OCI-M2 (cell line): ENCODE data around the gene SNX11.

Experiments
- DNase-seq: peaks from one replicate; lab custom pipeline; 2025; ENCODE audit not compliant: unreplicated experiment; lab: John Stamatoyannopoulos, UW

SNX11 gene

DNA sequence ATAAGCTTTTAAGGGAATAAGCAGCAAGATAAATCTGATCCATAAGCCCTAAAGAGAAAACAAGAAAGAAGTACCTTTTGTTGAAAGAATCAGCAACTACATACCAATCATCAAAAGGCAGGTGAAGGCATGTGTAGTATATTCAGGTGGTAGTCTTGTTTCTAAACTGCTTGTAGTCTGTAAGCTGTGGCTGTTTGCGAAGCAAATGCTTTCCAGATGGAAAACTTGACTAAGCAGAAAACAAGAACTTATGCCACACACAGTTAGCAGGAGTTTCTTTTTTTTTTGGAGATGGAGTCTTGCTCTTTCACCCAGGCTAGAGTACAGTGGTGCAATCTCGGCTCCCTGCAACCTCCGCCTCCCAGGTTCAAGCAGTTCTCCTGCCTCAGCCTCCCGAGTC lies 12.0 kb upstream of the SNX11 start:
- no peak for DNase-seq

DNA sequence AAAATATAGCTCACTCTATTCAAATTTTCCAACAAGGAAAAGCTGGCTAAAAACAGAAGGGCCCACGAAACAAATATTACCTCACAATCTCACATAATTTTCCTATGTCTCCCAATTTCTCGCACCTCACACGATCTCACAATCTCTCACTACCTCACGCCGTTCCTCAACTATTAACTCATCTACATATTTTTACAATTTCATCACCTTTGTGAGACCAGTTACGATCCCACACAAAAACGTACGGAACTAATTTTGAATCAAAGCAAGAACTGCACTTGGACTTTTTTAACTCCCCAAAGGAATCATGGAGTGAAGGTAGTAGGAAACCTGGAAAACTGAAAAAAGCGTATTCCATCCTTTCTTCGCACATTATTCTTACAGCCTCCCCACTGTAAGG lies 7.4 kb upstream of the SNX11 start:
- no peak for DNase-seq

DNA sequence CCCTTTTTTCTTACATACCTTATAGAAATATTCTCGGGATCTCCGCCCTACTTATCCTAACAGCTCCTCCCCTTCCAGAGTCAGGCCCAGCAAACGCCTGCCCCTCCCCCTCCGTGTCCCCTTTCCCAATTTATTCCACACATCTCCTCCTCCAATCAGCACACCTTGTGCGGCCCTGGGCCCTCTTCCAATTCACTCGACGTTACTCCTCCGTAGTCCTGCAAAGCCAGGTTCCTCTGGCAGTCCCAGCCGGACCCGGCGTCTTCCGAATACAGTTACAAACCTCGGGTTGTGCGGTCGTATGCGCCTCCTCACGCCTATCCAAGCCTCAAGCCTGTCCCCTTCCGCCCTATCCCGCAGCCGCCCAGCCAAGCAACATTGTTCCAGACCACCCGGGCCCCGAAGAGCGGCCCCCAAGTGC lies 7.0 kb upstream of the SNX11 start:
- DNase-seq, result no peak

DNA sequence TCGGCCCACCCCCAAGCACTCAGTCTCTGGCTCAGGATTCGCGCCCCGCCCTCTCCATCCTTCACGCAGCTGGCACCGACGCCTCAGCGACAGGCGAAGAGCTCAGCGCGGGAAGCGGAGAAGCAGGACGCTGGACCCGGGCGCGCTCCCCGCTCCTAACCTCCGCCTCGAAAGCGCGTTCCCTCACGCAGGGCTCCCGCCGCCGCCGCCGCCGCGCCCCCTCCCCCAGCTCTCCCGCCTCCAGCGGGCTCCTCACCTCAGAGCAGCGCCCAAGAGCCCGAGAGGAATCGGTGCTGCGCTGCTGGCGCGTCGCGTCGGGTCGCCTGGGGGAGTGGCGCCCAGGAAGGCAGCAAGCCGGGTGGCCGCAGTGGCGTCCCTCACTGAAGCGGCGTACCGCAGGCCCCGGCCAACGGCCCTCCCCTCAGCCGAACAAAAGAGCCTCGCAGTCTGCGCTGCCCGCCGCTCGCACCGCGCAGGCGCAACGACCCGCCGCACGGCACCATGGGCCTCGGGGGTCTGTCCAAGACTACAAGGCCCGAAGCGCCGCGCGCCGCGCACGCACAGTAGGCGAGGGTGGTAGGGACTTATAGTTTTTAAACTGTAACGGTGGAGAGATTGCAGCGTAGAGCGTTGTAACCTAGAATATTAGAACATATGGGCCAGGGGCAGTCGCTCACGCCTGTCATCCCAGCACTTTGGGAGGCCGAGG lies 6.4 kb upstream of the SNX11 start, which contains the start of gene CBX1:
Gene CBX1, minus strand, starts transcription at position 467 of the 709 bp plus-strand sequence. CDS start 24,474 bp downstream, outside the sequence.
- DNase-seq, result peak; percentile 45

DNA sequence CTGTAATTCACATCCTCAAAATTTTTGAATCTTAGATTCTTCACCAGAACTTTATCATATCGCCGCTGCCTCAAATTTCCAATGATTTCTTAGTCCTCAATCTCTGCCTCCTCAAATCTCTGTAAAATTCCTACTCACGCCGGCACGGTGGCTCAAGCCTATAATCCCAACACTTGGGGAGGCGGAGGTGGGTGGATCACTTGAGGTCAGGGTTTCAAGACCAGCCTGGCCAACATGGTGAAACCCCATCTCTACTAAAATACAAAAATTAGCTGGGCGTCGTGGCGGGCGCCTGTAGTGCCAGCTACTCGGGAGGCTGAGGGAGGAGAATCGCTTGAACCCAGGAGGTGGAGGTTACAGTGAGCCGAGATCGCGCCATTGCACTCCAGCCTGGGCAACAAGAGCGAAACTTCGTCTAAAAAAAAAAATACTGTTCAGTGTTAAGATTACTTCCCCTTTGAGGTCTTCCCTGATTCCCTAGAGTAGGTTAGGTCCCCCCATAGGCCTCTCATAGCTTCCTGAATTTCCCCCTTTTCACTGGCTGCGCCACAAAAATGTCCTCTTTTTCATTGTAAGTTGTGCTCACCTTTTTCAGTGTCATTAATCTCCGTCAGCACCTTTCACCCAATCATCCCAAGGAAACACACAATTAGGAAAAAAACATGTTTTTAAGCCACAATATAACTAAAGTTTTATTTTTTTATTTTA lies 5.4 kb upstream of the SNX11 start:
- DNase-seq, result no peak

DNA sequence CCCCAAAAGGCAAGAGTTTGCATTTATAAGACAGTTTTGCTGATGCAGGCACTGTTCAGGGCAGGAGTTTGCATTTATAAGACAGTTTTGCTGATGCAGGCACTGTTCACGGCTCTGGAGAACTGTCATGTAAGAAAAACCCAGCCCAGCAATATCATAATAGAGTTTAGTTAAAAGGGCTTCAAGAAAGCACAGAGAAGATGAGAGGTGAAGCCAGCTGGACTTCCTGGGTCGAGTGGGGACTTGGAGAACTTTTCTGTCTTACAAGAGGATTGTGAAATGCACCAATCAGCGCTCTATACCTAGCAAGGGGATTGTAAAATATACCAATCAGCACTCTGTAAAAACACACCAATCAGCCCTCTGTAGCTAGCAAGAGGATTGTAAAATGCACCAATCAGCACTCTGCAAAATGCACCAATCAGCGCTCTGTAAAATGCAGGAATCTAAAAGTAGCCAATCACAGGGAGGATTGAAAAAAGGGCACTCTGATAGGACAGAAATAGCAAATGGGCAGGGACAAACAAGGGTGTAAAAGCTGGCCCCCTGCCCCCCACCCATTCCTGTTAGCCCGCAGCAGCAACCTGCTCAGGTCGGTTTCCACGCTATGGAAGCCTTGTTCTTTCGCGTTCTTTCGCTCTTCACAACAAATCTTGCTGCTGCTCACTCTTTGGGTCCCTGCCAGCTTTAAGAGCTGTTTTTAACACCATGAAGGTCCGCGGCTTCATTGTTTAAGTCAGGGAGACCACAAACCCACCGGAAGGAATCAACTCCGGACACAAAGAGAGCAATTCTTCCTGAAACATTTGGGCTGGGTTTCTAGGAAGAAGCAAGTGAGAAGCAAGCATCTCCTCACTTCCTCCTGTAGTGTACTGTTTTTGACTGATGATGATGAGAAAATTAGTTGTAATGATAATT lies 4.5 kb upstream of the SNX11 start:
- DNase-seq, result no peak

DNA sequence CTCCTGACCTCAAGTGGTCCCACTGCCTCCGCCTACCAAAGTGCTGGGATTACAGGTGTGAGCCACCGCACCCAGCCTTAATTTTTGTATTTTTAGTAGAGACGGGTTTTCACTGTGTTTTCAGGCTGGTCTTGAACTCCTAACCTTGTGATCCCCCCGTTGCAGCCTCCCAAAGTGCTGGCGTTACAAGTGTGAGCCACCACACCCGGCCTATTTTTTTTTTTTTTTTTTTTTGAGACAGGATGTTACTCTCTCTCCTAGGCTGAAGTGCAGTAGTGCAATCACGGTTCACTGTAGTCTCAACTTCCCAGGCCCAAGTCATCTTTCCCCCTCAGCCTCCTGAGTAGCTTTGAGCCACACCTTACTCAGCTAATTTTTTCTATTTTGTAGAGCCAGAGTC lies 3.1 kb upstream of the SNX11 start:
- no peak for DNase-seq

DNA sequence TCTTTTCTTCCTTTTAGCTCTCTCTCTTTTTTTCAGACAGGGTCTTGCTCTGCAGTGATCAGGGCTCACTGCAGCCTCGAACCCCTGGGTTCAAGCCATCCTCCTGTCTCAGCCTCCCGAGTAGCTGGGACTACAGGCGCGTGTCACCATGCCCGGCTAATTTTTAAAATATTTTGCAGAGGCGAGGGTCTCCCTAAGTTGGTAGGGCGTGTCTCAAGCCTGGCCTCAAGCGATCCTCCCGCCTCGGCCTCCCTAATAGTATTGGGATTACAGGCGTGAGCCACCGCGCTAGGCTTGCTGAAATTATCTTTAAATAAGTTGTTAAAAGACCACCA lies 797 bp upstream of the SNX11 start:
- no peak for DNase-seq

DNA sequence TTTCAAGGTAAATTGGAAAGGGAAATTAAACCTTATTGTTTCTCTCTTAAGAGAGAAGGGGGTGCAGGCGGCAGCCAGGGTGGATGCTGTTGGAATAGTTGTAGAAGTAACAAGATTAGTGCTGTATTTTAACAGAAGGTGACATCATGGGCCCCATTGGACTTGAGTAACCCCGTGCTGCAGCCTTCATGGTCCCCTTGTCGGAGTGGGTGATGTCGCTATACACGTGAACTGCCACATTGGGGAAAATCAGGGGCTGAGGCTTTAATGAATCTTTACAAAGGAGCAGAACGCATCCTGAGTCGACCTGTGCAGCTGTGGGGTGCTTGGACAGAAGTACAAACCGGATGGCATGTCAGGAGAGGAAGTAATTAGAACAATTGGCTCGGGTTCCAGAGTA lies 3.2 kb downstream of the SNX11 start:
- no peak for DNase-seq

DNA sequence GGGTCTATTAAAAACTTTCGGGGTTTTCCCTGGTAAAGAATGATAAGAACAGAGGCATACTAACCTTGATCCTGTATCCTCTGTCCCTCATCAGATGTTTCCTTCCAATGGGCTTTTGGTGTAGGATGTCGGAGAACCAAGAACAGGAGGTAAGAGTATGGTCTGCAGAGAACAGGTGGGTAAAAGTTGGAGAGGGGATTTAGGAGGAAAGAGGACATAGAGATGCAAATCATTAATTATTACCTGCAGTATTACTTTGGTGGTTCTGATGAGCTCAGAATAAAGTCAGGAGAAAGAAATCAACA lies 4.3 kb downstream of the SNX11 start:
- no peak for DNase-seq

DNA sequence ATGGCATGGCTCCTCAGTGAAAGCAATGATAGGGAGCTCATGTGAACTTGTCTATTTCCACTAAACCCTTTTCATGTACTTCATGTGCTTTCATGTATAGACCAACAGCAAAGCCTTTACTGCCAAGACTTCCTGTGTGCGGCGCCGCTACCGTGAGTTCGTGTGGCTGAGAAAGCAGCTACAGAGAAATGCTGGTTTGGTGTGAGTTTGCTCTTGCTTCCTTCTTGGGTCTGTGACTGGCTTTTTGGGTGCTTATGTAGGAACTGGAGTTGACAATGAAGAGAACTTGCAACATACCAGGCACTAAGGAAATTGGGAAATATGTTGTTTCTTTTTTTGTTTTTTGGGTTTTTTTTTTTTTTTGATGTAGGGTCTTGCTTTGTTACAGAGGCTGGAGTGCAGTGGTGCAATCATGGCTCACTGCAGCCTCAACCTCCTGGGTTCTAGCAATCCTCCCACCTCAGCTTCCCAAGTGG lies 5.7 kb downstream of the SNX11 start:
- no peak for DNase-seq

DNA sequence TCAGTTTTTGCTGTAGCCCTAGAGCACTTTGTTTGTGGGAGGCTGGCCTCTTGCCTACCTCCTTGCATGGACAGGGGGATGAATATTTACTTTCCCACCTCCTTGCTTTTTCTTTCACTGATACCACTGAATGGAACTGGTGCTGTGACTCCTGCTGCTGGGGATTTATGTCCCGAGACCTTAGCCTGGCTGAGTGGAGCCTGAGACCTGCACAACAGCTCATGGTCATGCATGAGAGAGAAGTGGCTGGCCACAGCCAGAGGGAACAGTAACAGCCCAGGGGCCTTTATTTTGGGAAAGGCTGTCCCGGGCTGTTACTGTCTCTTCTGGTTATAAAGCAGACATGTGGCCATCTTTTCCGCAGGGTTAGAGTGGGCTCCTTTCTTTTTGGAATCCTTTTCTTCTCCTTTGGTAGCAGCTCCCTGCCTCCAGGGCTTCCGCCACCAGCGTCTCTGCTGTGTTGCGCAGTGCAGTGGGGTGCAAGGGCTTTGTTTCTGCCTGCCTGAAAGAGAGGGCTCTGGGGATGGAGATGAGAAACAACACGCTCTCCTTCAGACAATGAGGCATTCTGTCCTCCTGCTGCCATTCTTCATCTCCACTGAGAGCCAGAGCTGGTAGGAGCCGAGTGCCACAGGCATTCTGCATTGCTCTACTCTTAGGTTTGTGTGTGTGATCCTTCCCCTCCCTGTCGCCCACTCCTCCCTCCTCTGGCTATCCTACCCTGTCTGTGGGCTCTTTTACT lies 14.5 kb downstream of the SNX11 start:
- no peak for DNase-seq

DNA sequence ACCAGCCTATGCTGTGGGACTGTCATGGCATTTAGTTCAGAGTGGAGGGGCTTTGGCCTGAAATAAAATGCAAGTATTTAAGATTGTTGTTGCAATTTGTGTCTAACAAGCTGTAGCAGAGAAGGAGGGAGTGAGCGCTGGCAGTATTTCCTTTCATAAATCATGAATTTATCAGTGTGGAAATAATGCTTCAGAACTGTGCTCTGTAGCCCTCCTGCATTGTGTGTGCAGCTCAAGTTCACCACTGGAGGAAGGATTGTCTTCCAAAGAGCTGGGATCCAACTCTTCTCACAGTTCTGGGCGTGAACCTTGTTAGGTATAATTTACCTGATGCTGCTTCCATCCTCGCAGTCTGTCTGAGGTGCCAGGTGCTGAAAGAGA lies 15.1 kb downstream of the SNX11 start:
- no peak for DNase-seq

DNA sequence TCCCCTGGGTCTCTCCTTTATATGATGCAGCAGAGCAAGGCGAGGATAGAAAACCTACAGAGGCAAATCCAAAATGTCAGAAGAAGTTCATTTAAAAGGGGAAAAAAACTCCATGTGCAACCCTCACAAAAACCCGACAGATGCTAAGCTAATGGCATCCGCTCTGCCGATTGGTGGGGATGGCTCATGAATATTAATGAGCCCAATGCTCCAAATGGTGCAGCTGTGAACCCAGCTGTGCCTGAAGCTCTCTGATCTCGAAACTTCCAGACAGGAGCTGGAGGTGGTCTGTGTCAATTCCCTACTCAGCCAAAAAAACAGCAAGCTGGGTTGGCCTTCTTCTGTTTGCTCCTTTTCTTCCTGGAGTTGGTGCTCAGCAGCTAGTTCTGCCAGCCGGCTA lies 15.5 kb downstream of the SNX11 start:
- no peak for DNase-seq

DNA sequence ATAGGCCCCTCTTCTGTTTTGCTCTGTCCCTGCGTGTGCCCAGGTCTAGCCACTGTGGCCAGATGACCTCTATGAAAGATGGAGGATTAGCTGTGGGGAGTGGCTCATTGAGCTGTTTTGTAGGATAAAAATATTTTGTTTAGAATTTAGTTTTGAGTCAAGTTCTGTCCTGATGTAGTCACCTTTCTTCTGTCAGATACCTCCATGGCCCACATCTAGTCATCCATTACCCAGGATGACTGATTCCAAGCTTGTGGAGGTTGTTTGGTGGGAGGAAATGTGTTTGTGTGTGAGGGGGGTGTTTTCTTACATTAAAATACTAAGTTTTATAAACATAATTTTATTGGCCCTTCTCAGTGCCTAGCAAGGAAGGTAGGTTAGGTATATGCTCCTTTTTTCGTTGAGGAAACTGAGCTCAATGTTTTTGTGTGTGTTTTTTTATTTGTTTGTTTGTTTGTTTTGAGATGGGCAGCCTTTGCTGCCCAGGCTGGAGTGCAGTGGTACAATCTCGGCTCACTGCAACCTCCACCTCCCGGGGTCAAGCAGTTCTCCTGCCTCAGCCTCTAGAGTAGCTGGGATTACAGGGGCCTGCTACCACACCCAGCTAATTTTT lies 16.3 kb downstream of the SNX11 start:
- DNase-seq, result no peak

DNA sequence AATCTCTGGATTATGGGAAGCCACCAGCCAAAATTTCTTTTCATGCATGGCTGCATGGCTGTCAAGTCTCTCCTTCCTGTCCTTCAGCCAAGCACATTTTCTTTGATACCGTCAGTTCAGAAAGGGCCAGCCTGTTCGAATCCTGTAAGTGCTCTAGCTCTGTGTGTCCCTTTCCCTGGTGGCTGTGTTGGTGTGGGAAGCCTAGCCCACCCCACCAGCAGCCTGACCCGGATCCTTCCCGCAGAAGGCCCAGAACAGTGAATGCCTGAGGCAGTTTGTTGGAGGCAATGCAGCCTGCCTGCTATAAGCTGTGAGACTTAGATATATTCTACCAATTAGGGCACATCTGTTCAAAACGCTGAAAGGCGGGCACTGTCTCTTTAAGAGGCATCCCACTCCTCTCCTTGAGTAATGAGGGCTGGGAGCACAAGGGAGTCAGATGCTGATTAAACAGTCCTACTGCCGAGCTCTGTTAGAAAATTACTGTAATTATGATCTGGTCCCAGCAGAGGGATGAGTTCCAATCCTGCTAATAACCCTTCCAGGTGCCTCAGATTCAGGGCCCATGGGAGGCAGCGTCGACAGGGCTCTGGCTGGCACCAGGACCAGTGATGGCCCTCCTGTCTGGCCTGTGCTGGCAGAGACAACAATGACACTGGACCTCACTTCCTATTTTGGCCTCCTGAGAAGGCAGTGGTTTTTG lies 18.4 kb downstream of the SNX11 start:
- no peak for DNase-seq

DNA sequence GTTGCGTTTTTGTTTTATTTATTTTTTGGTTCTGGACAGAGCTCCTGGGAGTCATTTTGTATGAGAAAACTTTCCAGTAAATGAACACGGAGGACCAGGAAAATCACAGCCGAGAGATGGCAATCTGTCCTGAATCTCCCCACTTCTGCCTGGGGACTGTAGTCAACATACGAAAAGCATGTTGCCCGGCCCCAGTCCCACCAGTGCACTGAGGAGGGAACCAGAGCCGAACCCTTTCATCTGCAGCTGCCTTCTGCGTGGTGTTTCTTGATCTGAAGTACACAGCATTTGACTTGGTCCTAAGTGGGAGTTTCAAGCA lies 18.9 kb downstream of the SNX11 start:
- no peak for DNase-seq

DNA sequence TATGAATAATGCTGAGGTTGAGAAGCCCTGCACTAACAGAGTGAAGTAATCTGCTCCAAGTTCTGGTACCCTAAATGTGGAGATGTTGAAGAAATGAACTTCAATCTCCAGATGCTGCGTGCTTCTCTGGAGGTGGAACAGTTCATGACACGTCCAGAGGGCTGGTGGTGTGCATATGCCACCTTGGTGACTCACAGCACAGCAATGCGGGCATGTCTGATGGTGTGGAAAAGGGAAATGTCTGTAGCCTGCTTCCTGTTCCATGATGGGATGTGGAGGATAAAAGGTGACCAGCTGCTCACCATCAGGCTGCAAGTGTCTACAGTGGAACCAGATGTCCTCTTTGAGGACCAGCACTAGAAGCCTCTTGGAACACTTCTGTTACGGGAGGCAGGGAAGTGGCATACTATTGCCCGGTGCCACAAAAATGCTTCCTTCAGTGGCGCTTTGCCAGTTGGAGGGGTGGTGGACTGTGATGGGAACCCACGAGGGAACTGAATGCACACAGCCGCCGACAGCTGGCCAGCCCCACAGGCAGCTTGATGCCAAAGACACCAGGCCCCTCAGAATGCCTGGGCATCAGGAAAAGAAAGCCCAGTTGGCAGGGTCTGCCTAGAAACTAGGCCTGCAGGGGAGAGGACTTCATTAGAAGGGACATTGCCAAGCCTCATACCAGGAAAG lies 19.9 kb downstream of the SNX11 start:
- DNase-seq, result no peak

DNA sequence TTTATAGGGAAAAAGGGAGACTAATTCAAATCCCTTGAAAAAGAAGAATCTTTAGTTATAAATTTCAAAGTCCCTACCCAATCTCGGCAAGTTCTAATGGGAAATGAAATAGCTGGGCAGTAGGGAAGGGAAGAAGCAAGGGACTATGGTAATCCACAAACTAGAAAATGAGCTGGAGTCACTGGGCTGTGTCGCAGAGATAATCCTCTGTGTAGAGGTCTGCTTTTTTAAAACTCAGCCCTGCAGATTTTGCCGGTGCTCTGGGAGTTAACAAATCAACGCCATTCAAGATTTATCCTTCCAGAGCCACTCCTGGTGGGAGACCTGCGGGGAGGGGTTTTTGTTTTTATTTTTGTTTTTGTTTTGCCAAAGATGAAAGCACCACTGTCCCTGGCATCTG lies 20.8 kb downstream of the SNX11 start:
- no peak for DNase-seq

DNA sequence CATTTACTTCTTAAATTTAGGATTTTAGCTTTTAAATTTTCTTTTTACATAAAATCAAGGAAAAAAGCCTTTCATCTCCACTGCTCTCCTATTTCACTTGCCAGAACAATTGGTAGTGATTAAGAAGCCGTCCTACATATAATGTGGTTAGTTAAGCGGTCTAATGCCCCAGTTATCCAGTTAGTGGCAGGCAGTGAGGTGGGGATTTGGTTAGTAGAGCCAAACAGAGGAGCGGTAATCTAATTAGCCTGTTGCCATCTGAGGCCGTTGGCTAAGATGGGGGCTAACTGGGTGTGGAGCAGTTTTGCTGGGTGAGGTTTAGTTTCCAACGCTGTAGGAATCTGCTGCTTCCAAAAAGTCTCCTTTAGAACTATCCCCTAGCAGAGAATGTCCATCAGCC lies 22.4 kb downstream of the SNX11 start:
- no peak for DNase-seq
